ENCODE results near the gene MOB3B.

Gene MOB3B

GRCh38 chr9:27340961-27341511 is 188.6 kb downstream of the MOB3B start:
- DNase-seq (ENCODE audit: low read depth, low spot score) = no peak

- no peak for DNase-seq (ENCODE audit: low read depth, low spot score)
These were observed 189.3 kb downstream of the MOB3B start for GRCh38 chr9:27340285-27340674.

- no peak for DNase-seq (ENCODE audit: low read depth, low spot score)
These were observed 189.8 kb downstream of the MOB3B start for GRCh38 chr9:27339661-27340284.

GRCh38 chr9:27338527-27338903 is 191.1 kb downstream of the MOB3B start:
- DNase-seq (ENCODE audit: low read depth, low spot score) = no peak

GRCh38 chr9:27337833-27338526 is 191.6 kb downstream of the MOB3B start:
- no peak for DNase-seq (ENCODE audit: low read depth, low spot score)

GRCh38 chr9:27337236-27337635 is 192.4 kb downstream of the MOB3B start:
- DNase-seq (ENCODE audit: low read depth, low spot score) = no peak

GRCh38 chr9:27336829-27337228 is 192.8 kb downstream of the MOB3B start:
- no peak for DNase-seq (ENCODE audit: low read depth, low spot score)

GRCh38 chr9:27336126-27336525 is 193.5 kb downstream of the MOB3B start:
- no peak for DNase-seq (ENCODE audit: low read depth, low spot score)

- no peak for DNase-seq (ENCODE audit: low read depth, low spot score)
These were observed 194.5 kb downstream of the MOB3B start for GRCh38 chr9:27335075-27335474.

- peak; percentile 85 for DNase-seq (ENCODE audit: low read depth, low spot score)
These were observed 196.2 kb downstream of the MOB3B start for GRCh38 chr9:27333241-27334052.

GRCh38 chr9:27331393-27331792 is 198.2 kb downstream of the MOB3B start:
- DNase-seq (ENCODE audit: low read depth, low spot score) = no peak

GRCh38 chr9:27329291-27329690 is 200.3 kb downstream of the MOB3B start:
- DNase-seq (ENCODE audit: low read depth, low spot score) = no peak

GRCh38 chr9:27328483-27328882 is 201.1 kb downstream of the MOB3B start:
- DNase-seq (ENCODE audit: low read depth, low spot score) = no peak

- DNase-seq (ENCODE audit: low read depth, low spot score) = no peak
These were observed 218.4 kb downstream of the MOB3B start for GRCh38 chr9:27311184-27311583.

- DNase-seq (ENCODE audit: low read depth, low spot score) = no peak
These were observed 219.0 kb downstream of the MOB3B start for GRCh38 chr9:27310582-27310981.

GRCh38 chr9:27308691-27309390 is 220.8 kb downstream of the MOB3B start:
- DNase-seq (ENCODE audit: low read depth, low spot score) = peak; percentile 60

GRCh38 chr9:27304521-27304920 is 225.1 kb downstream of the MOB3B start:
- no peak for DNase-seq (ENCODE audit: low read depth, low spot score)

- DNase-seq (ENCODE audit: low read depth, low spot score) = no peak
These were observed 226.4 kb downstream of the MOB3B start for GRCh38 chr9:27303219-27303618.

- DNase-seq (ENCODE audit: low read depth, low spot score) = no peak
These were observed 232.6 kb downstream of the MOB3B start, which contains the start of gene EQTN for GRCh38 chr9:27297050-27297449. TSS of gene EQTN (minus strand) at chr9:27297150. CDS start at chr9:27297055, 95 bp downstream.

GRCh38 chr9:27293996-27294395 is 235.6 kb downstream of the MOB3B start:
- DNase-seq (ENCODE audit: low read depth, low spot score) = no peak

- DNase-seq (ENCODE audit: low read depth, low spot score) = no peak
These were observed 236.8 kb downstream of the MOB3B start for GRCh38 chr9:27292659-27293405.

All from iPS DF 19.7 (cell line).